ENCODE results near the gene HNF4A. TPM values are rescaled to one million over a fixed set of nuclear protein-coding genes. Genes with fewer than 3 reads are reported as not detected.

The HNF4A gene
- total and polyA plus RNA-seq, 8 donors, result 7.4 to 29.2 (median 22.2) TPM

GRCh38 chr20:44354979-44355497 is 461 bp upstream of the HNF4A start:
- H3K4me3 ChIP-seq, result peak overlapping the region; percentile 48 to 67 (median 66)
- peak overlapping the region; percentile 88 to 93 (median 92) for H3K27ac ChIP-seq
- 20 to 24% methylated on average over 6 of the region's 6 CpGs for WGBS, 2 donors

GRCh38 chr20:44356353-44356723 is 839 bp downstream of the HNF4A start:
- TF ChIP-seq, protein P1, sequence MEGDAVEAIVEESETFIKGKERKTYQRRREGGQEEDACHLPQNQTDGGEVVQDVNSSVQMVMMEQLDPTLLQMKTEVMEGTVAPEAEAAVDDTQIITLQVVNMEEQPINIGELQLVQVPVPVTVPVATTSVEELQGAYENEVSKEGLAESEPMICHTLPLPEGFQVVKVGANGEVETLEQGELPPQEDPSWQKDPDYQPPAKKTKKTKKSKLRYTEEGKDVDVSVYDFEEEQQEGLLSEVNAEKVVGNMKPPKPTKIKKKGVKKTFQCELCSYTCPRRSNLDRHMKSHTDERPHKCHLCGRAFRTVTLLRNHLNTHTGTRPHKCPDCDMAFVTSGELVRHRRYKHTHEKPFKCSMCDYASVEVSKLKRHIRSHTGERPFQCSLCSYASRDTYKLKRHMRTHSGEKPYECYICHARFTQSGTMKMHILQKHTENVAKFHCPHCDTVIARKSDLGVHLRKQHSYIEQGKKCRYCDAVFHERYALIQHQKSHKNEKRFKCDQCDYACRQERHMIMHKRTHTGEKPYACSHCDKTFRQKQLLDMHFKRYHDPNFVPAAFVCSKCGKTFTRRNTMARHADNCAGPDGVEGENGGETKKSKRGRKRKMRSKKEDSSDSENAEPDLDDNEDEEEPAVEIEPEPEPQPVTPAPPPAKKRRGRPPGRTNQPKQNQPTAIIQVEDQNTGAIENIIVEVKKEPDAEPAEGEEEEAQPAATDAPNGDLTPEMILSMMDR (IDR thresholded peaks at IDR 0.05), result no peak
- WGBS, 2 donors, result 17 to 20% methylated on average over 14 of the region's 14 CpGs
- Histone ChIP-seq H3K4me1 (peaks cover 0 to 27% (median 14%) of the 10 kb centered on the region in 3 donors), H3K27me3 (no peaks in the 10 kb centered on the region), H3K9me3 (no peaks in the 10 kb centered on the region), H3K36me3 (no peaks in the 10 kb centered on the region), H3K27ac (peak overlapping the region; percentile 88 to 93 (median 92)), H3K4me3 (peak overlapping the region; percentile 48 to 67 (median 66))
- no peak for ATAC-seq
- no peak for DNase-seq
- FAIRE-seq, result no peak
- intact Hi-C loops (cut with DNase I), result no loop called here

More at GRCh38 chr20:44354979-44355497, 461 bp upstream of the HNF4A start:
- no peak for DNase-seq
- TF ChIP-seq, protein P1 (IDR thresholded peaks at IDR 0.05), result no peak
- no peak for FAIRE-seq
- Histone ChIP-seq H3K27me3 (no peaks in the 10 kb centered on the region), H3K9me3 (no peaks in the 10 kb centered on the region), H3K36me3 (no peaks in the 10 kb centered on the region), H3K4me1 (peaks cover 0 to 27% (median 14%) of the 10 kb centered on the region in 3 donors)
- intact Hi-C loops (cut with DNase I), result no loop called here
- ATAC-seq, result peak; percentile 73 to 85 (median 79)

DNA sequence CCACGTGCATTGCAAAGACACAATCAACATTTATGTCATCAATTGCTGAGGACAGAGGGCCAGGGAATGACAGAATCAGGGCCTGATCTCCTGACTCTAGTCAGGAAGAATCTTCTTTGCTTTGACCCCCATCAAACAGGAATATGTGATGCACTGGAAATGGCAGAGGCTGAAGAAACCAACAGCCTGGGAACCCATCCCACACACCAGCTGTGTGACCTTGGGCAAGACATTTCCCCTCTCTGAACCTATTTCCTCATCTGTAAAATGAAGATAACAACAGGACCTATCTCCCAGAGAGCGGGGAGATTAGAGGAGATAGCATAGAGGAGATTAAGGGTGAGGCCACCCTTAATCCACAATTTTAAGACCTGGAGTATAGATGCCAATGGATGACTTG is 1.5 kb downstream of the HNF4A start:
- TF ChIP-seq, protein P1 (IDR thresholded peaks at IDR 0.05), result no peak
- ATAC-seq, result no peak
- peak overlapping the region in 1 of 4 donors; percentile 92 for H3K27ac ChIP-seq
- intact Hi-C loops (cut with DNase I), result no loop called here
- peaks cover 0 to 27% (median 14%) of the 10 kb centered on the region in 3 donors for H3K4me1 ChIP-seq
- no peak for FAIRE-seq
- peak in 3 of 6 donors; percentile 22 to 32 (median 23) for DNase-seq
- H3K27me3 ChIP-seq, result no peaks in the 10 kb centered on the region
- no peaks in the 10 kb centered on the region for H3K36me3 ChIP-seq
- 11 to 13% methylated on average over 2 of the region's 2 CpGs for WGBS, 2 donors
- peak overlapping the region in 2 of 4 donors; percentile 65 to 67 for H3K4me3 ChIP-seq
- no peaks in the 10 kb centered on the region for H3K9me3 ChIP-seq

- Histone ChIP-seq H3K36me3 (no peaks in the 10 kb centered on the region), H3K27ac (no peak overlapping the region), H3K27me3 (no peaks in the 10 kb centered on the region), H3K4me1 (peaks cover 0 to 27% (median 14%) of the 10 kb centered on the region in 3 donors), H3K9me3 (no peaks in the 10 kb centered on the region), H3K4me3 (peak overlapping the region in 1 of 4 donors; percentile 67)
- FAIRE-seq (no peak), ATAC-seq (no peak), DNase-seq (no peak)
- intact Hi-C loops (cut with DNase I), result no loop called here
- TF ChIP-seq, protein P1 (IDR thresholded peaks at IDR 0.05), result no peak
- 20 to 22% methylated on average over 4 of the region's 4 CpGs for WGBS, 2 donors
These were observed 2.1 kb downstream of the HNF4A start for GRCh38 chr20:44357555-44358125.

DNA sequence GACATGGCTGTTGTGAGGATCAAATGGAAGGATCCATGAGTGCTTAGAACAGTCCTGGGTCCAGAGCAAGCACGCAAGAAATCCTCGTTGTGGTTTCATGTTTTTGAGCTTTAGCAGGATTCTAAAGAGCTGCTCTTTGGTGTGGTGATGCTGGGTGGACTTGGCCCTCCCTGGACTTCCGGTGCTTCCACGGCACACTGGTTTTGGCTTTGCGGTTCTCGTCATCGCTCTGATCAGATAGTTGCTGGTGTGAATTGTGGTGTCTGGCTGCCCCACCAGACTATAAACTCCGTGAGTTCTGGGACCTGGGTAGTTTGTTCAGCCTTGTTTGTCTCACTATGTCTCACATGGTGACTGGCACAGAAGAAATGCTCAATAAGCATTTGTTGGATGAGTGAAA is 3.3 kb downstream of the HNF4A start:
- H3K36me3 ChIP-seq, result no peaks in the 10 kb centered on the region
- TF ChIP-seq, protein P1 (IDR thresholded peaks at IDR 0.05), result no peak
- FAIRE-seq (no peak), ATAC-seq (no peak), DNase-seq (no peak)
- peaks cover 0 to 27% (median 14%) of the 10 kb centered on the region in 3 donors for H3K4me1 ChIP-seq
- H3K27me3 ChIP-seq, result no peaks in the 10 kb centered on the region
- WGBS, 2 donors, result 64 to 77% methylated on average over 8 of the region's 8 CpGs
- intact Hi-C loops (cut with DNase I), result no loop called here
- no peak overlapping the region for H3K4me3 ChIP-seq
- no peak overlapping the region for H3K27ac ChIP-seq
- no peaks in the 10 kb centered on the region for H3K9me3 ChIP-seq
